ENCODE measurements around the gene DPP8.

DPP8 gene

GRCh38 chr15:65525622-65526021, 8.1 kb upstream of the DPP8 start:
- TF ChIP-seq CTCF (IDR thresholded peaks at IDR 0.05; ENCODE audit: insufficient read depth, low read depth, low read length, missing control alignments): no peak
- H3K4me3 ChIP-seq (ENCODE audit: low read depth, low read length): no peak overlapping the region
- DNase-seq (ENCODE audit: low read depth): no peak

GRCh38 chr15:65524226-65524625, 6.7 kb upstream of the DPP8 start:
- no peak for TF ChIP-seq CTCF (IDR thresholded peaks at IDR 0.05; ENCODE audit: insufficient read depth, low read depth, low read length, missing control alignments)

GRCh38 chr15:65521350-65521749, 3.9 kb upstream of the DPP8 start:
- DNase-seq (ENCODE audit: low read depth): no peak
- H3K4me3 ChIP-seq (ENCODE audit: low read depth, low read length): no peak overlapping the region
- no peak for TF ChIP-seq CTCF (IDR thresholded peaks at IDR 0.05; ENCODE audit: insufficient read depth, low read depth, low read length, missing control alignments)

More at GRCh38 chr15:65524226-65524625, 6.7 kb upstream of the DPP8 start:
- no peak for DNase-seq (ENCODE audit: low read depth)
- H3K4me3 ChIP-seq (ENCODE audit: low read depth, low read length): no peak overlapping the region

- DNase-seq (ENCODE audit: low read depth): no peak
- no peak for TF ChIP-seq CTCF (IDR thresholded peaks at IDR 0.05; ENCODE audit: insufficient read depth, low read depth, low read length, missing control alignments)
- H3K4me3 ChIP-seq (ENCODE audit: low read depth, low read length): no peak overlapping the region
Observed at GRCh38 chr15:65518633-65519285, 1.3 kb upstream of the DPP8 start.

GRCh38 chr15:65517866-65518207, 348 bp upstream of the DPP8 start:
- no peak for TF ChIP-seq CTCF (IDR thresholded peaks at IDR 0.05; ENCODE audit: insufficient read depth, low read depth, low read length, missing control alignments)
- H3K4me3 ChIP-seq (ENCODE audit: low read depth, low read length): peak overlapping the region; percentile 84
- DNase-seq (ENCODE audit: low read depth): no peak

- TF ChIP-seq CTCF (IDR thresholded peaks at IDR 0.05; ENCODE audit: insufficient read depth, low read depth, low read length, missing control alignments): no peak
- no peak overlapping the region for H3K4me3 ChIP-seq (ENCODE audit: low read depth, low read length)
- no peak for DNase-seq (ENCODE audit: low read depth)
Observed at GRCh38 chr15:65512807-65513416, 4.6 kb downstream of the DPP8 start.

GRCh38 chr15:65512189-65512588, 5.3 kb downstream of the DPP8 start:
- DNase-seq (ENCODE audit: low read depth): no peak
- TF ChIP-seq CTCF (IDR thresholded peaks at IDR 0.05; ENCODE audit: insufficient read depth, low read depth, low read length, missing control alignments): no peak
- H3K4me3 ChIP-seq (ENCODE audit: low read depth, low read length): no peak overlapping the region
